Activated naive CD4-positive, alpha-beta T cell treated with anti-CD3 and anti-CD28 coated beads, Interleukin-2, amount 50 U/mL, for 72 hours (primary cell): ENCODE results near the gene LDHD. TPM values are rescaled to one million over a fixed set of nuclear protein-coding genes. Genes with fewer than 3 reads are reported as not detected.
"Not testable (repeated sequence)": the region's sequence is repeated elsewhere in the genome, so short reads cannot be mapped to it uniquely, and the experiment has no call there.

Experiments
- ATAC-seq, 2 donors: fragments of 150-1000 bp; cut with Tn5 transposase; 2 replicates each; pipeline ENCODE4 v1.10.0; 2021; ENCODE audit warnings: mild to moderate bottlenecking in 2 of 2, moderate library complexity in 2 of 2
- DNase-seq, 2 donors: peaks; one replicate each; pipeline ENCODE4 v3.0.0; 2021 to 2022; ENCODE audit warnings: low spot score in 2 of 2
- H3K27ac Mint-ChIP-seq, 2 donors: one replicate each; pipeline ENCODE4 v1.8.0; 2022; ENCODE audit warnings: mild to moderate bottlenecking in 2 of 2, mixed read lengths in 2 of 2
- H3K36me3 Mint-ChIP-seq, 2 donors: one replicate each; pipeline ENCODE4 v1.8.0; 2022; ENCODE audit warnings: mixed read lengths in 2 of 2
- H3K9me3 Mint-ChIP-seq, 2 donors: one replicate each; pipeline ENCODE4 v1.8.0; 2022; ENCODE audit warnings: mixed read lengths in 2 of 2
- total RNA-seq, 2 donors: library from RNA; stranded (reverse); gene quantifications; one replicate each; pipeline ENCODE4 v1.2.3, GENCODE V29; 2022

The LDHD gene
- total RNA-seq, result under 1 TPM; 0.64 to 0.82 TPM

DNA sequence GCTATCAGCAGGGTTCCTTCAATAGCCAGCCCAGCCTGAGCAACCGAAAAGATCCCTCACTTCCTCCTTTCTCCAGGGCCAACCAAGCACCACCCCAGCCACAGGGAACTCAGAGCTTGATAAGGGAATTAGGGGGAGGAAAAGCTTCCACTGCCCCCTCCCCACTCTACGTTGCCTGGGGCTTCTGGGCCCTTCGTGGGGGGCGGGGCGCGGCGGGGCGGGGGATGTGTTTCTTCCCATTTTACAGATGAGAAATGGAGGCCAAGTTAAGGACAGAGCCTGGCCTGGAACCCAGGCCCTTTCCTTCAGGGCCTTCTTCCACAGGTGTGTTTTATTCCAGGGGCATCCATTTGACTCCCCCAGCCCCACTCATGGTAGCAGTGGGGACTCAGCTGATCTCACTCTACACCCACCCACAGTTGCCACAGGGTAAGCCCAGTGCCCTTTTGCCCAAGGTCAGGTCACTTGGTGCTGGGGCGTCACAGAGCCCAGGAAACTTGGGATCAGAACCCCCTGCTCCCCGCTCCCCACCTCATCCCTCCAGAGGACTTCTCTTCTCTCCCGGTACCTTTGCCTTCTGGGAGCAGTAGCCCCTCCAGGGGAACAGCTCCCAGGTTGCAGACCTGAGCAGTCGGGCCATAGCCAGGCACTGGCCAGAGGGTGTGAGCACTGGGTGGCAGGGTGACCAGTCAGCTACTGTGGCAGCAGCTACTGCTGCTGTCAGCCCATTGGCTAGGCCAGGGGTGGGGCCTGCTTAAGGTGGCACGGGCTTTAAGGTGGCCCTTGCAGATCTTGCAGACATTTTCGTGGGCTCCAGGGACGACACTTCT lies at the start of gene LDHD:
TSS of gene LDHD (minus strand) at position 700 of the 830 bp plus-strand sequence. CDS start at position 640, 60 bp downstream.
- peaks cover 0 to 2% of the 10 kb centered on the region in 2 donors for H3K36me3 Mint-ChIP-seq
- H3K9me3 Mint-ChIP-seq, result peaks cover under 1 to 2% of the 10 kb centered on the region in 2 donors
- peak within 1 kb of the TSS in 1 of 2 donors; percentile 64 for H3K27ac Mint-ChIP-seq
- ATAC-seq (peak; percentile 53 to 83), DNase-seq (no peak)

- Mint-ChIP-seq H3K9me3 (peaks cover 4 to 8% of the 10 kb centered on the region in 2 donors), H3K36me3 (peaks cover 22 to 75% of the 10 kb centered on the region in 2 donors), H3K27ac (no peak overlapping the region)
- DNase-seq, result no peak
- ATAC-seq, result no peak
These were observed 43.8 kb upstream of the LDHD start for GRCh38 chr16:75160386-75160785.

- H3K9me3 Mint-ChIP-seq, result peaks cover 22 to 31% of the 10 kb centered on the region in 2 donors
- peaks cover 43 to 78% of the 10 kb centered on the region in 2 donors for H3K36me3 Mint-ChIP-seq
- no peak for DNase-seq
- H3K27ac Mint-ChIP-seq, result peak overlapping the region; percentile 39 to 57
- ATAC-seq, result no peak
These were observed 36.1 kb upstream of the LDHD start for GRCh38 chr16:75152635-75153034.

DNA sequence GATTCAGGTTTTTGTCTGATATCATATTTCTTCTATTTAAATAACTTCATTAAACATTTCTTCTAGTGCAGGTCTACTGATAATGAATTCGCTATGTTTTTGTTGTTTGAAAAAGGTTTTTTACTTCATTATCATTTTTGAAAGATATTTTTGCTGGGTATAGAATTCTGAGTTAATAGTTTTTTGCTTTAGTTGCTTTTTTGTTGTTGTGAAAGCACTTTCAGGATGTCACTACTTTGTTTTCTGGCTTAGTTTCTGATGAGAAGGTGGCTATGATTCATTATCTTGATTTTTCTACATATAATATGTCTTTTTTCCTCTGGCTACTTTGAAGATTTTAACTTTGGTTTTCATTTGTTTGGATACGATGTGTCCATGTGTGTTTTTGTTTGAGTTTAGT lies 35.2 kb upstream of the LDHD start:
- H3K27ac Mint-ChIP-seq, result peak overlapping the region in 1 of 2 donors; percentile 39

GRCh38 chr16:75148311-75149195 lies 32.0 kb upstream of the LDHD start, which contains the start of gene ZFP1:
ZFP1 (plus strand) TSS chr16:75148524; CDS start chr16:75152952, 4,428 bp downstream.
- Mint-ChIP-seq H3K27ac (peak within 1 kb of the TSS; percentile 83 to 88), H3K36me3 (peaks cover 38 to 44% of the 10 kb centered on the region in 2 donors), H3K9me3 (peaks cover 19 to 27% of the 10 kb centered on the region in 2 donors)
- ATAC-seq (peak; percentile 83 to 92), DNase-seq (peak; percentile 88 to 96)

More for the DNA sequence above, 35.2 kb upstream of the LDHD start:
- DNase-seq (no peak), ATAC-seq (peak in 1 of 2 donors; percentile 11)
- Mint-ChIP-seq H3K36me3 (peaks cover 43 to 70% of the 10 kb centered on the region in 2 donors), H3K9me3 (peaks cover 22 to 31% of the 10 kb centered on the region in 2 donors)

DNA sequence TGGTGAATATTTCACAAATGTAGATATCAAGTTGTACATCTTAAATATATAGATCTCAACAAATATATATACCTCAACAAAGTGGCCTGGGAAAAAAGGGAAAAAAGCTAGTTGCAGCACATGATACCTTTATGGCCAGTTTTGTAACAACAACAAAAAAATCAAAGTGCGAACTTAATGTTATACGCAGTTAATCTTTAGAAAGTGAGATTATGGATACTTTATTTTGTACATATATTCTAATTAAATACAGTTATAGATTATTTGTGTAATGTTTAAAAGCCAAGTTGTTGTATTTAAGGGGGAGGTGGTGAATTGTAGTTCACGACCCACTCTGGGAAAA lies 31.4 kb upstream of the LDHD start:
- DNase-seq (no peak), ATAC-seq (no peak)
- Mint-ChIP-seq H3K36me3 (peaks cover 36 to 39% of the 10 kb centered on the region in 2 donors), H3K9me3 (peaks cover 19 to 26% of the 10 kb centered on the region in 2 donors), H3K27ac (peak overlapping the region in 1 of 2 donors; percentile 83)

- DNase-seq, result no peak
- no peak for ATAC-seq
- H3K27ac Mint-ChIP-seq, result no peak overlapping the region
These were observed 27.4 kb upstream of the LDHD start for GRCh38 chr16:75143941-75144340.

DNA sequence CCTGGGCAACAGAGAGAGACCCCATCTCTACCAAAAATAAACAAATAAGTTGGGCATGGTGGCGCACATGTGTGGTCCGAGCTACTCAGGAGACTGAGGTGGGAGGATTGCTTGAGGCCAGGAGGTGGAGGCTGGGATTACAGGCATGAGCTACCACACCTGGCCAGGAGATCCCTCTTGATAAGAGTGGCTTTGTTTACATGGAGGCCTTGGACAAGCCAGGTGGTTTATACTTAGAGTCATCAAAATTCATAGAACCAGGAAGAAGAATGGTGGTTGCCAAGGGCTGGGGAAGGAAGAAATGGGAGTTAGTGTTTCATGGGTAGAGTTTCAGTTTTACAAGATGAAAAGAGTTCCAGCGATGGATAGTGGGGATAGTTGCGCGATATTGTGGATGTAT lies 22.9 kb upstream of the LDHD start:
- no peaks in the 10 kb centered on the region for H3K9me3 Mint-ChIP-seq
- no peak for DNase-seq

More at GRCh38 chr16:75143941-75144340, 27.4 kb upstream of the LDHD start:
- Mint-ChIP-seq H3K36me3 (peaks cover under 1% of the 10 kb centered on the region in 2 donors), H3K9me3 (no peaks in the 10 kb centered on the region)

DNA sequence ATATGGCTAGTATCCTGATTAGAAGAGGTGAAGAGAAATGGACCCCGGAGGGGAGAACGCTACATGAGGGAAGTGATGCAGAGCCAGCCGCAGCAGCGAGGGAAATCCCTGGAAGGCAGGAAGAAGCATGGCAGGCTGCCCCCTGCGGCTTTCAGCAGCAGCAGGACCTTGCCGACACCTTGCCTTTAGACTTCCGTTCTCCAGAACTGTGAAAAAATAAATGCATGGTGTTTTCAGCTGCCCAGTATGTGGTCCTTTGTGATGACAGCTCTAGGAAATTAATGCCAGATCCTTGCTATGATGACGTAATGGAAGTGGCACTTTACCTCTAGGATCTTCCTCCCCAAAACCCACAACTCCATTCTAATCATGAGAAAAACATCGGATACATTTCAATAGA lies 22.1 kb upstream of the LDHD start:
- DNase-seq (no peak), ATAC-seq (peak in 1 of 2 donors; percentile 56)
- Mint-ChIP-seq H3K36me3 (no peaks in the 10 kb centered on the region), H3K9me3 (no peaks in the 10 kb centered on the region), H3K27ac (no peak overlapping the region)

More for the DNA sequence above, 22.9 kb upstream of the LDHD start:
- H3K27ac Mint-ChIP-seq, result no peak overlapping the region
- ATAC-seq, result no peak
- H3K36me3 Mint-ChIP-seq, result no peaks in the 10 kb centered on the region

- DNase-seq, result no peak
- Mint-ChIP-seq H3K27ac (no peak overlapping the region), H3K36me3 (no peaks in the 10 kb centered on the region), H3K9me3 (no peaks in the 10 kb centered on the region)
- ATAC-seq, result no peak
These were observed 21.7 kb upstream of the LDHD start for GRCh38 chr16:75138233-75138632.

GRCh38 chr16:75131081-75131480 lies 14.5 kb upstream of the LDHD start:
- ATAC-seq (no peak), DNase-seq (no peak)
- no peak overlapping the region for H3K27ac Mint-ChIP-seq
- peaks cover 0 to 15% of the 10 kb centered on the region in 2 donors for H3K36me3 Mint-ChIP-seq
- H3K9me3 Mint-ChIP-seq, result no peaks in the 10 kb centered on the region

GRCh38 chr16:75130150-75130771 lies 13.7 kb upstream of the LDHD start:
- ATAC-seq, result no peak
- Mint-ChIP-seq H3K9me3 (no peaks in the 10 kb centered on the region), H3K27ac (no peak overlapping the region), H3K36me3 (peaks cover 0 to 15% of the 10 kb centered on the region in 2 donors)
- no peak for DNase-seq

GRCh38 chr16:75129421-75130149 lies 13.0 kb upstream of the LDHD start:
- not testable (repeated sequence) for DNase-seq, ATAC-seq, H3K27ac Mint-ChIP-seq, H3K9me3 Mint-ChIP-seq
- peaks cover 0 to 15% of the 10 kb centered on the region in 2 donors for H3K36me3 Mint-ChIP-seq

- Mint-ChIP-seq H3K36me3 (peaks cover 0 to 15% of the 10 kb centered on the region in 2 donors), H3K27ac (no peak overlapping the region), H3K9me3 (no peaks in the 10 kb centered on the region)
- ATAC-seq (no peak), DNase-seq (no peak)
These were observed 11.3 kb upstream of the LDHD start for GRCh38 chr16:75127713-75128415.

DNA sequence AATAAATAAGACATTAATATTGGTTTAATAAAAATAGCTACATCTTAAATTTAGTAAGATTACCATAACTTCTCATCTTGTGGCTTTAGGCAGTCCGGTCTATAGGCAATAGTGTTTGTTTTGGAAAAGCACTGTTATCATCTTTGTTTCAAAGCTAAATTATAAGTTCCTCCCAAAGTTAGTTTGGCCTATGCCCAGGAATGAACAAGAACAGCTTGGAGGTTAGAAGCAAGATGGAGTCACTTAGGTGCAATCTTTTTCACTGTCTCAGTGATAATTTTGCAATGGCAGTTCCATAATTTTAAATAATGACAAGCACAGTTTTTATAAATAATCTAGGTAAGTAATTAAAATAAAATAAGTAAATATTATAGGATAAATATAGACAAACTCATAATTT lies 6.0 kb upstream of the LDHD start:
- Mint-ChIP-seq H3K9me3 (peaks cover 9 to 12% of the 10 kb centered on the region in 2 donors), H3K27ac (no peak overlapping the region), H3K36me3 (peaks cover 5 to 22% of the 10 kb centered on the region in 2 donors)
- DNase-seq (no peak), ATAC-seq (no peak)
